GM19467 (cell line): ENCODE results near the gene PRDM4.
"Not testable (repeated sequence)": the region's sequence is repeated elsewhere in the genome, so short reads cannot be mapped to it uniquely, and the experiment has no call there.

Source experiments
- ATAC-seq: cut with Tn5 transposase; IDR thresholded peaks from one replicate; pipeline ENCODE4 v1.9.1; 2021; ENCODE audit warnings: mild to moderate bottlenecking, moderate library complexity; ENCODE audit not compliant: unreplicated experiment

Gene PRDM4

GRCh38 chr12:107704041-107704440 lies 56.9 kb downstream of the PRDM4 start:
- no peak for ATAC-seq

DNA sequence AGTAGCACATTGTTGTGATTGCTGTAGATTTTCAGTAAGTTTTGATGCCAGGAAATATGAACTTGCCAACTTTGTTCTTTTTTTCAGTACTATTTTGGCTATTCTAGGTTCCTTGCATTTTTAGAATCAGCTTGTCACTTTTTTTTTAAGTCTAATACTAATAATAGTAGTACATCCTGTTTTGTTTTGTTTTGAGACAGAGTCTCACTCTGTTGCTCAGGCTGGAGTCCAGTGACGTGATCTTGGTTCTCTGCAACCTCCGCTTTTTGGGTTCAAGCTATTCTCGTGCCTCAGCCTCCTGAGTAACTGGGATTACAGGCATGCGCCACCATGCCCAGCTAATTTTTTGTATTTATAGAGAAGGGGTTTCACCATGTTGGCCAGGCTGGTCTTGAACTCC lies 58.8 kb downstream of the PRDM4 start:
- no peak for ATAC-seq

DNA sequence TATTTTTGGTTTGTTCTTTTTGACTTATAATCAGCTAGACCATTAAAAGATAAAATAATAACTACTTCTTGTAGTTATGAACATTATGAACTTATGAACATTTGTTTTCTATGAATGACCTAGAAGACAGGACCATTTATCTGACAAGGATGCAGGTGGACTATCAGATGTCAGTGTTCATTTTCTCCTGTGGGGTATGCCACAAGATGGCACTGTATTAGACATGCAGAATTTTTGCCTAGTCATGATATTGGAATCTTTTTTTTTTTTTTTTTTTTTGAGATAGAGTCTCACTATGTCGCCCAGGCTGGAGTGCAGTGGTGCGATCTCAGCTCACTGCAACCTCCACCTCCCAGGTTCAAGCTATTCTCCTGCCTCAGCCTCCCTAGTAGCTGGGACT lies 65.2 kb downstream of the PRDM4 start:
- not testable (repeated sequence) for ATAC-seq

DNA sequence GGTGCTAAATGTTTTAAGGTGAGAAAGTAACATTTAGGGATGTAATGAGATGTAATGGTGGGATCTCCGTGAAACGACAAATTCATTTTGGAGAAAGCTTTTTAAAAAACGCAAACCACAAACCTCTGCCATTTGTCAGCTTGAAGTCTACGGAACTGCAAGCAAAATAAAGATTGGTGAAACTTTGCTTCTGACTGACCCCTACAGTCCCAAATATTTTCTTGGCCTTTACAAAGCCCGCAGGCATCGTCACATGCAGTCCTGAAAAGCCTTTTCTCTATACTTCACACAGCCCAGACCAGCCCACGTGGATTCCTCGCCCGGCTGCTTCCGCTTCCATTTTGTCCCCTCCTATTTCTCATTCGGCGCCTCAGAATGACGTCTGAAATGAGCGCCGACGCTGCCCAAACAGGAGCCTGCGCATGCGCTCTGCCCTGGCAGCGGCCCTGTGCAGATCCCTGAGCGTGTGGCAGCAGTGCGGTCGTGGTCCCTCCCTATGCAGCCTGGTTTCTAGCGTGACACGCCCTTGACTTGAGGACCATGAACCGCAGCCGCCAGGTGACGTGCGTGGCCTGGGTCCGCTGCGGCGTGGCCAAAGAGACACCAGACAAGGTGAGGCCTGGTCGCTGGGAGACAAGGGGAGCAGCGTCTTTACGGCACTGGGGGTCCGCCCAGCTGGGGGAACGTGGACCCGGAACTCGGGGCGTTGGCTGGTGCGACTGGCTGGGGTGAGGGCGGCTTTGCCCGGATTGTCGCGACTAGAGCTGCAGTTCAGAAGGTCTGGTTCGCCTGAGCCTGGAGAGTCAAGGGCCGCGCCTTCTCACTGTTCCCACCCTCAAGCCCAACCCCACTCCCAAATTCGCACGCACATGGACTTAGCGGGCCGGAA lies 75.3 kb downstream of the PRDM4 start, which contains the start of gene PWP1:
TSS of gene PWP1 (plus strand) at position 440 of the 889 bp plus-strand sequence. CDS start at position 541, 101 bp downstream.
- peak; percentile 77 for ATAC-seq

DNA sequence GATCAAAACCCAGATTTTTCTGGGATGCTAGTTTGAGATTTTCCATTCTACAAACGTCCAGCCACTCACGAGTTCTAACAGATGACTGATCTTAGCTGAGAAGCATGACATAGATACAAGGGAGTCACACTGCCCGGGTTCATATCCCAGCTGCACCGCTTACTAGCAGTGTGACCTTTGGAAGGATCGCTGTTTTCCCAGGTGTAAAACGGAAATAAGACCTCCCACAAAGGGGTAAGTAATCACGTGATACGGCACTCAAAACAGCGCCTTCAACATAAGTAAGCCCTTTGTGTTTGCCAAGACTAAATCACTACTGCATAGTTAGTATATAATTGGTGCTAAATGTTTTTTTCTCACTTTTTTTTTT lies 76.0 kb downstream of the PRDM4 start:
- ATAC-seq: no peak

- ATAC-seq: no peak
Observed at GRCh38 chr12:107684029-107684795, 76.7 kb downstream of the PRDM4 start.
